Measurements from ENCODE around the gene PLPPR1.

DNA sequence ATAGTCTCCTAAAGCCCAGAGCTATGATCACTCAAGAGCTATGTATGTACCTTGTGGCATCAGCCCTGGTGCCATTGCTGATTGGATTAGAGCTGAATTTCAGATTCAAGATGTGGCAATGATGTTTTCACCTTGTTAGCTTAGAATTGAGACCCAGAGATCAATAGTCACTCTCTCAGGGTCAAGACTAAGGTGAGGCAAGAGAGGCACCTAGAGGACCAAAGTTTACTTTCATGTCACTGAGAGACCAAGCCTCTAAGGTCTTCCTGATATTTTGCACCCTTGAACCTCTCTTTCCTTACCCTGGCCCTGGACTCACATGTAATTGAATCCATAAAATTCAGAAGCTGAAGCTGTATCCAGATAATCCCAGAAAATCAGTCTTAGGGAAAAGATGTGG, 313.4 kb downstream of the PLPPR1 start:
- TF ChIP-seq, protein P1, sequence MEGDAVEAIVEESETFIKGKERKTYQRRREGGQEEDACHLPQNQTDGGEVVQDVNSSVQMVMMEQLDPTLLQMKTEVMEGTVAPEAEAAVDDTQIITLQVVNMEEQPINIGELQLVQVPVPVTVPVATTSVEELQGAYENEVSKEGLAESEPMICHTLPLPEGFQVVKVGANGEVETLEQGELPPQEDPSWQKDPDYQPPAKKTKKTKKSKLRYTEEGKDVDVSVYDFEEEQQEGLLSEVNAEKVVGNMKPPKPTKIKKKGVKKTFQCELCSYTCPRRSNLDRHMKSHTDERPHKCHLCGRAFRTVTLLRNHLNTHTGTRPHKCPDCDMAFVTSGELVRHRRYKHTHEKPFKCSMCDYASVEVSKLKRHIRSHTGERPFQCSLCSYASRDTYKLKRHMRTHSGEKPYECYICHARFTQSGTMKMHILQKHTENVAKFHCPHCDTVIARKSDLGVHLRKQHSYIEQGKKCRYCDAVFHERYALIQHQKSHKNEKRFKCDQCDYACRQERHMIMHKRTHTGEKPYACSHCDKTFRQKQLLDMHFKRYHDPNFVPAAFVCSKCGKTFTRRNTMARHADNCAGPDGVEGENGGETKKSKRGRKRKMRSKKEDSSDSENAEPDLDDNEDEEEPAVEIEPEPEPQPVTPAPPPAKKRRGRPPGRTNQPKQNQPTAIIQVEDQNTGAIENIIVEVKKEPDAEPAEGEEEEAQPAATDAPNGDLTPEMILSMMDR (IDR thresholded peaks at IDR 0.05) = no peak
- no peak for TF ChIP-seq POLR2AphosphoS5 (IDR thresholded peaks at IDR 0.05; ENCODE audit: insufficient read depth in 1 of 2, low read depth in 1 of 2)
